OCI-LY1 (cell line): ENCODE data around the gene SLC35F2.

Experiments used
- CTCF ChIP-seq: fragments of 200-600 bp; sonication (generic), shearing (Covaris generic); IDR thresholded peaks from 2 replicates; pipeline ENCODE4 v1.5.1; 2017; ENCODE audit warnings: mild to moderate bottlenecking, antibody characterized with exemption, low read length, moderate library complexity, mixed read lengths
- EZH2 ChIP-seq: fragments of 200-600 bp; sonication (generic), shearing (Covaris generic); IDR thresholded peaks from 2 replicates; pipeline ENCODE4 v1.8.0; 2017; ENCODE audit warnings: borderline replicate concordance, mixed run types, mild to moderate bottlenecking, antibody characterized with exemption, low read length, moderate library complexity, mixed read lengths

- TF ChIP-seq CTCF, result no peak
- no peak for TF ChIP-seq EZH2
Measured at GRCh38 chr11:107792049-107792443, 66.5 kb downstream of the SLC35F2 start.
